Measurements from ENCODE around the gene CAB39. TPM values are rescaled to one million over a fixed set of nuclear protein-coding genes. Genes with fewer than 3 reads are reported as not detected.

The CAB39 gene
- total and polyA plus RNA-seq, 2 donors (not counting 1 experiment from before 2014, with no cell fraction given), result 51.1 to 72.3 TPM

- H3K27me3 ChIP-seq (ENCODE audit: control insufficient read depth, insufficient read depth, low read length), result no peaks in the 10 kb centered on the region
- H2AFZ ChIP-seq (ENCODE audit: low read length), result no peak overlapping the region
- H3K27ac ChIP-seq (ENCODE audit: insufficient read depth, low read length), result no peak overlapping the region
- H3K9me3 ChIP-seq (ENCODE audit: control insufficient read depth, insufficient read depth, low read depth, low read length), result no peaks in the 10 kb centered on the region
- peaks cover 3% of the 10 kb centered on the region for H3K4me1 ChIP-seq (ENCODE audit: control insufficient read depth, extremely low read depth, insufficient read depth, low read length)
- H3K79me2 ChIP-seq (ENCODE audit: control insufficient read depth, insufficient read depth, low read length), result no peaks in the 10 kb centered on the region
- peak overlapping the region; percentile 29 for H3K4me2 ChIP-seq (ENCODE audit: extremely low read depth, insufficient read depth, low read length)
- no peaks in the 10 kb centered on the region for H3K36me3 ChIP-seq (ENCODE audit: control insufficient read depth, insufficient read depth, low read length)
- no peak overlapping the region for H3K4me3 ChIP-seq (replicated peaks in 1 of 4; ENCODE audit: control extremely low read depth in 1 of 4, insufficient read depth in 1 of 4, low read depth in 3 of 4, low read length in 4 of 4)
- H4K20me1 ChIP-seq (ENCODE audit: control insufficient read depth, extremely low read depth, insufficient read depth, low read length), result no peaks in the 10 kb centered on the region
- no peak overlapping the region for H3K9ac ChIP-seq (ENCODE audit: insufficient read depth, low read length)
- peak; percentile 62 to 66 for DNase-seq (ENCODE audit: low read depth in 2 of 2)
- TF ChIP-seq, protein P1, sequence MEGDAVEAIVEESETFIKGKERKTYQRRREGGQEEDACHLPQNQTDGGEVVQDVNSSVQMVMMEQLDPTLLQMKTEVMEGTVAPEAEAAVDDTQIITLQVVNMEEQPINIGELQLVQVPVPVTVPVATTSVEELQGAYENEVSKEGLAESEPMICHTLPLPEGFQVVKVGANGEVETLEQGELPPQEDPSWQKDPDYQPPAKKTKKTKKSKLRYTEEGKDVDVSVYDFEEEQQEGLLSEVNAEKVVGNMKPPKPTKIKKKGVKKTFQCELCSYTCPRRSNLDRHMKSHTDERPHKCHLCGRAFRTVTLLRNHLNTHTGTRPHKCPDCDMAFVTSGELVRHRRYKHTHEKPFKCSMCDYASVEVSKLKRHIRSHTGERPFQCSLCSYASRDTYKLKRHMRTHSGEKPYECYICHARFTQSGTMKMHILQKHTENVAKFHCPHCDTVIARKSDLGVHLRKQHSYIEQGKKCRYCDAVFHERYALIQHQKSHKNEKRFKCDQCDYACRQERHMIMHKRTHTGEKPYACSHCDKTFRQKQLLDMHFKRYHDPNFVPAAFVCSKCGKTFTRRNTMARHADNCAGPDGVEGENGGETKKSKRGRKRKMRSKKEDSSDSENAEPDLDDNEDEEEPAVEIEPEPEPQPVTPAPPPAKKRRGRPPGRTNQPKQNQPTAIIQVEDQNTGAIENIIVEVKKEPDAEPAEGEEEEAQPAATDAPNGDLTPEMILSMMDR (conservative IDR thresholded peaks at IDR 0.05 in 1 of 2, IDR thresholded peaks at IDR 0.05 in 1 of 2; ENCODE audit: low read depth in 1 of 2, low read length in 2 of 2), result no peak
- TF ChIP-seq EZH2 (IDR thresholded peaks at IDR 0.05; ENCODE audit: low read length, missing control alignments), result no peak
Observed at GRCh38 chr2:230680463-230681170, 32.0 kb upstream of the CAB39 start.

GRCh38 chr2:230681171-230681545 lies 31.5 kb upstream of the CAB39 start:
- H3K4me3 ChIP-seq (replicated peaks in 1 of 4; ENCODE audit: control extremely low read depth in 1 of 4, insufficient read depth in 1 of 4, low read depth in 3 of 4, low read length in 4 of 4), result no peak overlapping the region
- peak overlapping the region; percentile 29 for H3K4me2 ChIP-seq (ENCODE audit: extremely low read depth, insufficient read depth, low read length)
- no peak overlapping the region for H2AFZ ChIP-seq (ENCODE audit: low read length)
- no peak for DNase-seq (ENCODE audit: low read depth in 2 of 2)
- no peaks in the 10 kb centered on the region for H4K20me1 ChIP-seq (ENCODE audit: control insufficient read depth, extremely low read depth, insufficient read depth, low read length)
- peaks cover 3% of the 10 kb centered on the region for H3K4me1 ChIP-seq (ENCODE audit: control insufficient read depth, extremely low read depth, insufficient read depth, low read length)
- no peaks in the 10 kb centered on the region for H3K27me3 ChIP-seq (ENCODE audit: control insufficient read depth, insufficient read depth, low read length)
- TF ChIP-seq, protein P1 (conservative IDR thresholded peaks at IDR 0.05 in 1 of 2, IDR thresholded peaks at IDR 0.05 in 1 of 2; ENCODE audit: low read depth in 1 of 2, low read length in 2 of 2), result no peak
- no peak for TF ChIP-seq EZH2 (IDR thresholded peaks at IDR 0.05; ENCODE audit: low read length, missing control alignments)
- no peaks in the 10 kb centered on the region for H3K9me3 ChIP-seq (ENCODE audit: control insufficient read depth, insufficient read depth, low read depth, low read length)
- no peak overlapping the region for H3K9ac ChIP-seq (ENCODE audit: insufficient read depth, low read length)
- H3K36me3 ChIP-seq (ENCODE audit: control insufficient read depth, insufficient read depth, low read length), result no peaks in the 10 kb centered on the region
- H3K79me2 ChIP-seq (ENCODE audit: control insufficient read depth, insufficient read depth, low read length), result no peaks in the 10 kb centered on the region
- H3K27ac ChIP-seq (ENCODE audit: insufficient read depth, low read length), result no peak overlapping the region

DNA sequence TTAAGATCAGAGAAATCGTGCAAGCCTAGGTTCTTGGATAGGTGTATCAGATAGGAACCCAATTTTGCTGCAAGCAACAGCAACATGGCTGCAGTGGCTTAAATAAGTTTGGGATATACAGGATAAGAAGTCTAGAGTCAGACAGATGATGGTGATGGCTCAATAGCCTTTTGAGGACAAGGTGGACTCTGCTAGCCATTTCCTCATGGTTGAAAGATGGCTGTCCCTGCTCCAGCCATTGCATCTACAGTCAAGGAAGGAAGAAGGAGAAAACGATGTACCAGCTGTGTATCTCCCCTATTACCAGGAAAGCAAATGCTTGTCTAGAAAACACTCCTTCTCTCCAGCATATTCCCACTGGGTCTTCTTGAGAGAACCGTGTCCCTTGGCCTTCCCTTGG lies 30.1 kb upstream of the CAB39 start:
- H2AFZ ChIP-seq (ENCODE audit: low read length), result no peak overlapping the region
- no peaks in the 10 kb centered on the region for H3K36me3 ChIP-seq (ENCODE audit: control insufficient read depth, insufficient read depth, low read length)
- no peaks in the 10 kb centered on the region for H4K20me1 ChIP-seq (ENCODE audit: control insufficient read depth, extremely low read depth, insufficient read depth, low read length)
- no peak overlapping the region for H3K27ac ChIP-seq (ENCODE audit: insufficient read depth, low read length)
- TF ChIP-seq EZH2 (IDR thresholded peaks at IDR 0.05; ENCODE audit: low read length, missing control alignments), result no peak
- TF ChIP-seq, protein P1 (conservative IDR thresholded peaks at IDR 0.05 in 1 of 2, IDR thresholded peaks at IDR 0.05 in 1 of 2; ENCODE audit: low read depth in 1 of 2, low read length in 2 of 2), result no peak
- H3K4me3 ChIP-seq (replicated peaks in 1 of 4; ENCODE audit: control extremely low read depth in 1 of 4, insufficient read depth in 1 of 4, low read depth in 3 of 4, low read length in 4 of 4), result no peak overlapping the region
- no peaks in the 10 kb centered on the region for H3K9me3 ChIP-seq (ENCODE audit: control insufficient read depth, insufficient read depth, low read depth, low read length)
- no peak overlapping the region for H3K4me2 ChIP-seq (ENCODE audit: extremely low read depth, insufficient read depth, low read length)
- H3K79me2 ChIP-seq (ENCODE audit: control insufficient read depth, insufficient read depth, low read length), result no peaks in the 10 kb centered on the region
- no peak for DNase-seq (ENCODE audit: low read depth in 2 of 2)
- H3K27me3 ChIP-seq (ENCODE audit: control insufficient read depth, insufficient read depth, low read length), result no peaks in the 10 kb centered on the region
- H3K4me1 ChIP-seq (ENCODE audit: control insufficient read depth, extremely low read depth, insufficient read depth, low read length), result peaks cover 5% of the 10 kb centered on the region
- H3K9ac ChIP-seq (ENCODE audit: insufficient read depth, low read length), result no peak overlapping the region

All from fibroblast of lung (primary cell).